PC-3 (cell line): Measurements from ENCODE around the gene HDAC4.

Source experiments
- CTCF ChIP-seq: fragments of 300-600 bp; sonication (generic); conservative IDR thresholded peaks from 2 replicates; pipeline ENCODE4 v1.5.1; 2017; ENCODE audit warnings: antibody characterized with exemption, low read depth, mild to moderate bottlenecking, low read length
- EZH2 ChIP-seq: fragments of 300-600 bp; sonication (generic); IDR thresholded peaks from one replicate; pipeline ENCODE4 v1.6.1; 2017; ENCODE audit warnings: antibody characterized with exemption, mild to moderate bottlenecking, low read length; ENCODE audit not compliant: unreplicated experiment

- no peak for TF ChIP-seq CTCF
- TF ChIP-seq EZH2, result no peak
Measured at GRCh38 chr2:239047420-239047819, 353.4 kb downstream of the HDAC4 start.
